MM.1S (cell line): ENCODE measurements around the gene SIM2.

Source experiments
- EZH2 ChIP-seq: fragments of 300-600 bp; sonication (generic); optimal IDR thresholded peaks from 2 replicates; pipeline ENCODE3; 2017; ENCODE audit warnings: low read depth, mild to moderate bottlenecking, antibody characterized with exemption, low read length, mixed read lengths
- EZH2phosphoT487 ChIP-seq: fragments of 300-600 bp; sonication (generic); IDR thresholded peaks from 2 replicates; pipeline ENCODE4 v1.6.1; 2018; ENCODE audit warnings: antibody characterized with exemption, low read length
- TF ChIP-seq, protein P1 (sequence below): fragments of 300-600 bp; sonication (generic); IDR thresholded peaks from 2 replicates; pipeline ENCODE4 v1.5.1; 2016; ENCODE audit warnings: antibody characterized with exemption, low read length, mixed read lengths

DNA sequence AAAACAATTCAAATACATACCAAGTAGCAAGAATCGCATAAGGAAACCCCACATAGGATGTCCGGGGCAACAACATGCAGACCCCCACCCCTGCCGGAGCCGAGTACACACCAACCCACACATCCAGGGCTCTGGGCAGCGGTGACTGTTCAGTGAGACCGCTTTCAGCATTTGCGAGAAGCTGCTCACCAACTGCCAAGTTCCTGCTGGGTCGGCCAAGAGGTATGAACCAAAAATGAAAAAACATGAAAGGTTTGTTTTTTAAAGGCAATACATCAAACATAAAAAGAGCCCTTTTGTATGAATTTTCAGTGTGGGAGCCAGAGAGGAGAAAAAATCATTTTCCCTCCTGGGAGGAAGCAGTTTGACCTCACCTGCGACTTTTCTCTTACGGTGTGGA lies 92.3 kb downstream of the SIM2 start:
- TF ChIP-seq, protein P1, sequence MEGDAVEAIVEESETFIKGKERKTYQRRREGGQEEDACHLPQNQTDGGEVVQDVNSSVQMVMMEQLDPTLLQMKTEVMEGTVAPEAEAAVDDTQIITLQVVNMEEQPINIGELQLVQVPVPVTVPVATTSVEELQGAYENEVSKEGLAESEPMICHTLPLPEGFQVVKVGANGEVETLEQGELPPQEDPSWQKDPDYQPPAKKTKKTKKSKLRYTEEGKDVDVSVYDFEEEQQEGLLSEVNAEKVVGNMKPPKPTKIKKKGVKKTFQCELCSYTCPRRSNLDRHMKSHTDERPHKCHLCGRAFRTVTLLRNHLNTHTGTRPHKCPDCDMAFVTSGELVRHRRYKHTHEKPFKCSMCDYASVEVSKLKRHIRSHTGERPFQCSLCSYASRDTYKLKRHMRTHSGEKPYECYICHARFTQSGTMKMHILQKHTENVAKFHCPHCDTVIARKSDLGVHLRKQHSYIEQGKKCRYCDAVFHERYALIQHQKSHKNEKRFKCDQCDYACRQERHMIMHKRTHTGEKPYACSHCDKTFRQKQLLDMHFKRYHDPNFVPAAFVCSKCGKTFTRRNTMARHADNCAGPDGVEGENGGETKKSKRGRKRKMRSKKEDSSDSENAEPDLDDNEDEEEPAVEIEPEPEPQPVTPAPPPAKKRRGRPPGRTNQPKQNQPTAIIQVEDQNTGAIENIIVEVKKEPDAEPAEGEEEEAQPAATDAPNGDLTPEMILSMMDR: no peak
- TF ChIP-seq EZH2phosphoT487 (no peak), EZH2 (no peak)
